Calu3 (cell line): Measurements from ENCODE around the gene PTPRR. TPM values are rescaled to one million over a fixed set of nuclear protein-coding genes. Genes with fewer than 3 reads are reported as not detected.

ENCODE experiments used
- BruUV-seq: library from RNA; stranded (reverse); fragments of 400-500 nt; replicated peaks from 2 replicates; lab custom pipeline; 2021; lab: Mats Ljungman, UMichigan
- CTCF ChIA-PET: fragments of 300-600 bp; sonication (Branson Sonifier 250); formaldehyde crosslinking; loops from one replicate; lab custom pipeline; 2022; ENCODE audit warnings: antibody characterized with exemption; lab: Charles Lee
- DNase-seq: peaks from one replicate; pipeline ENCODE4 v3.0.0; 2022
- H3K27ac Mint-ChIP-seq: one replicate; pipeline ENCODE4 v1.8.0; 2022; ENCODE audit warnings: mixed read lengths; ENCODE audit not compliant: unreplicated experiment
- H3K27me3 Mint-ChIP-seq: one replicate; pipeline ENCODE4 v1.8.0; 2022; ENCODE audit warnings: mixed read lengths; ENCODE audit not compliant: unreplicated experiment
- H3K36me3 Mint-ChIP-seq: one replicate; pipeline ENCODE4 v1.8.0; 2022; ENCODE audit warnings: mild to moderate bottlenecking, moderate library complexity, mixed read lengths; ENCODE audit not compliant: insufficient read depth, unreplicated experiment
- H3K4me1 Mint-ChIP-seq: one replicate; pipeline ENCODE4 v1.8.0; 2022; ENCODE audit warnings: mild to moderate bottlenecking, low read depth, mixed read lengths; ENCODE audit not compliant: unreplicated experiment
- H3K4me3 Mint-ChIP-seq: one replicate; pipeline ENCODE4 v1.8.0; 2022; ENCODE audit warnings: mild to moderate bottlenecking, low read depth, moderate library complexity, mixed read lengths; ENCODE audit not compliant: unreplicated experiment
- H3K9me3 Mint-ChIP-seq: one replicate; pipeline ENCODE4 v1.8.0; 2022; ENCODE audit warnings: low read depth, mixed read lengths; ENCODE audit not compliant: unreplicated experiment
- intact Hi-C: fragments of 100-400 bp; cut with micrococcal nuclease; formaldehyde crosslinking; loops from one replicate; pipeline ENCODE4 v1.10.0; 2022; ENCODE audit not compliant: unreplicated experiment
- total RNA-seq: library from RNA; stranded (reverse); gene quantifications from 2 replicates; pipeline ENCODE4 v1.2.3, GENCODE V29; 2022
- TF ChIP-seq, protein P1 (sequence below): fragments of 200-600 bp; IDR thresholded peaks from one replicate; pipeline ENCODE4 v1.8.0; 2022; ENCODE audit warnings: antibody characterized with exemption; ENCODE audit not compliant: unreplicated experiment

Gene PTPRR
- total RNA-seq, 1 experiment from 2014 or later: 39.1 TPM

DNA sequence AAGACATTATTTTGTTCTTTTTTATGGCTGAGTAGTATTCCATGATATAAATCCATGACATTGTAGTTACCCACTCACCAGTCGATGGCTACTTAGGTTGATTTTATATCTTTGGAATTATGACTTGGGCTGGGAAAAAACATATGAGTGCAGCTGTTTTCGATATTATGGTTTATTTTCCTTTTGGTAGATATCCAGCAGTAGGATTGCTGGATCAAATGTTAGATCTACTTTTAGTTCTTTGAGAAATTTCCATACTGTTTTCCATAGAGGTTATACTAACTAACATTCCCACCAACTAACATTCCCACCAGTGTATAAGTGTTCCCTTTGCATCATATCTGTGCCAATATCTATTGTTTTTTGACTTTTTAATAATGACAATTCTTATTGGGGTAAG lies 29.9 kb upstream of the PTPRR start:
- Mint-ChIP-seq H3K27me3 (no peaks in the 10 kb centered on the region), H3K9me3 (no peaks in the 10 kb centered on the region), H3K4me1 (no peaks in the 10 kb centered on the region), H3K4me3 (no peak overlapping the region), H3K36me3 (no peaks in the 10 kb centered on the region), H3K27ac (no peak overlapping the region)
- CTCF ChIA-PET: no interaction called here
- TF ChIP-seq, protein P1, sequence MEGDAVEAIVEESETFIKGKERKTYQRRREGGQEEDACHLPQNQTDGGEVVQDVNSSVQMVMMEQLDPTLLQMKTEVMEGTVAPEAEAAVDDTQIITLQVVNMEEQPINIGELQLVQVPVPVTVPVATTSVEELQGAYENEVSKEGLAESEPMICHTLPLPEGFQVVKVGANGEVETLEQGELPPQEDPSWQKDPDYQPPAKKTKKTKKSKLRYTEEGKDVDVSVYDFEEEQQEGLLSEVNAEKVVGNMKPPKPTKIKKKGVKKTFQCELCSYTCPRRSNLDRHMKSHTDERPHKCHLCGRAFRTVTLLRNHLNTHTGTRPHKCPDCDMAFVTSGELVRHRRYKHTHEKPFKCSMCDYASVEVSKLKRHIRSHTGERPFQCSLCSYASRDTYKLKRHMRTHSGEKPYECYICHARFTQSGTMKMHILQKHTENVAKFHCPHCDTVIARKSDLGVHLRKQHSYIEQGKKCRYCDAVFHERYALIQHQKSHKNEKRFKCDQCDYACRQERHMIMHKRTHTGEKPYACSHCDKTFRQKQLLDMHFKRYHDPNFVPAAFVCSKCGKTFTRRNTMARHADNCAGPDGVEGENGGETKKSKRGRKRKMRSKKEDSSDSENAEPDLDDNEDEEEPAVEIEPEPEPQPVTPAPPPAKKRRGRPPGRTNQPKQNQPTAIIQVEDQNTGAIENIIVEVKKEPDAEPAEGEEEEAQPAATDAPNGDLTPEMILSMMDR: no peak
- BruUV-seq: no TSS peak
- DNase-seq: no peak
- intact Hi-C loops: no loop called here

DNA sequence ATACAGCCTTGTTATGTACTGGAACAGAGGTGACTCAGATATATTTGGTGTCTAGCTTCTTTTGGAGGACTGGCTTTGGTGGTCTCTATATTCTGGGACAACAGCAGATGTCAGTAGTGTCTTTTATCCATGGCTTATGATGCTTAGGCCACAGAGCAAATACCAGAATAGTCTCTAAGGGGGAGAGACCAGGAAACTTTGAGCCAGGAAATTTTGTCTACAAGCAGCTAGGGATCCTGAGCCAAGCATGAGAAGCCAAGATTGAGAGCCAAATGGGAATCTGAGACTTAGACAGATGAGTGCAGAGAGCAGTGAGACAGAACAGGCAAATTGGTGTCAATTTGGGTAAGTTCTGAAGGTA lies 28.4 kb upstream of the PTPRR start:
- H3K9me3 Mint-ChIP-seq: no peaks in the 10 kb centered on the region
- BruUV-seq: no TSS peak
- H3K27me3 Mint-ChIP-seq: peaks cover 6% of the 10 kb centered on the region
- no peaks in the 10 kb centered on the region for H3K4me1 Mint-ChIP-seq
- no peak overlapping the region for H3K27ac Mint-ChIP-seq
- no peaks in the 10 kb centered on the region for H3K36me3 Mint-ChIP-seq
- TF ChIP-seq, protein P1: no peak
- H3K4me3 Mint-ChIP-seq: no peak overlapping the region
- CTCF ChIA-PET: interaction anchor here (1.2 kb wide), 1 partner anchor 34 kb away, joined by 3 read pairs; no protein-coding TSS in a partner anchor
- intact Hi-C loops: no loop called here
- DNase-seq: no peak

DNA sequence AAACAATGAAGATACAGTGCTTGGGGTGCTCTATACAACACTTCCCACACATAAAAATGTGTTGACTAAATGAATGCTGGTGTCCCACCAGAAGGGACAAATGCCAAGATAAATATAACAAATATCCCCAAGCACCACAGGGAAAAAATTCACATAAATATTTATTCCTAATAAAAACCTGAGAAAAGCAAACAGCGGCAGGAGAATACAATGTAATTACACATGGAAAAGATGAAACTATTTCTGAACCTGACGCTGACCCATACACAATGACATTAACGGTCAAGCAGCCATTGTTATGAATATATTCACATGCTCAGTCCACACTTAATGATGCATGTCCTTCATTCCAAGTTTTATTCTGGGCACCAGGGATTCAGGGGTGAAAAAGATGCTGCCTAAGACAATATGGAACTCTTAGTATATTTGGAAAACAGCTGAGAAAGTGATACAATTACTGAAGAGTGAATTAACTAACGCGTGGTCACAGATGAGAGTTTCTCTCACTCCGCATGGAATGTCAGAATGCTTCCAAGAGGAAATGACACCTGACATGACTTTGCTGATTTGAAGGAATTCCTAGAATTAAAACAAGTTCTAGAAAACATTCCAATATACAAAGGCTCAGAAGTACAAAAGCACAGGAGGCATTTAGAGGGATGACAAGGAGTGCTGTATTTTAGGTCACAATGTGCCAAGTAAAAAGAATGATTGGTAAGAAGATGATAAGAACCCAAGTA lies 27.9 kb upstream of the PTPRR start:
- no peaks in the 10 kb centered on the region for H3K36me3 Mint-ChIP-seq
- no peak overlapping the region for H3K27ac Mint-ChIP-seq
- CTCF ChIA-PET: interaction anchor here (1.2 kb wide), 1 partner anchor 35 kb away, joined by 3 read pairs; no protein-coding TSS in a partner anchor
- TF ChIP-seq, protein P1: no peak
- H3K9me3 Mint-ChIP-seq: no peaks in the 10 kb centered on the region
- DNase-seq: no peak
- H3K4me1 Mint-ChIP-seq: no peaks in the 10 kb centered on the region
- H3K4me3 Mint-ChIP-seq: no peak overlapping the region
- no TSS peak for BruUV-seq
- H3K27me3 Mint-ChIP-seq: peaks cover 11% of the 10 kb centered on the region
- intact Hi-C loops: no loop called here

DNA sequence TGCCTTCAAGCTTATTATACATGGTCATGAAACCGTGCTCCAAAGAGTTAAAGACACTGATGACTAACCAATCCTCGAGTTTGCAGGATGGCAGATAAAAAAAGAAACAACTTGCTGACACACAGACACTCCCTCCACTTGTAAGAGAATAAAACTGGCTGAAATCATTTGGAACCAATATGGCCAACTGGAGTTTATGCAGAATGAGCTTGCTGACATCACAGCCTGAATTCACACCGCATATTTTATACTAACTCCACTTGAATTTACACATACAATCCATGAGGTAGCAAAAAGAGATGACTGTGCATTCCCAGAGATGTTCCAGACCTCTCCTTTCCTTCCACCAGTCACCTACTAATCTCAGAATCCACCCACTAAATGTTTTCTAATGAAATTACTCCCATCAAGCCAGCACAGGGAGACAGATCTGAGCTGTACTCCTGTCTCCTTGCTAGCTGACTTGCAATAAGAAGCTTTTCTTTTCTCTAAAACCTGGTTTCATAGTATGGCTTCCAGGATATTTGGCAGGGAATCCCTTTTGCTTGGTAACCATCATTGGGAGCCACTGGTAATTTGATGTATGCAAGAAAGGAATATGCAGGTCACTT lies 15.8 kb upstream of the PTPRR start:
- H3K27ac Mint-ChIP-seq: no peak overlapping the region
- BruUV-seq: no TSS peak
- peaks cover 35% of the 10 kb centered on the region for H3K27me3 Mint-ChIP-seq
- DNase-seq: no peak
- CTCF ChIA-PET: no interaction called here
- no peak overlapping the region for H3K4me3 Mint-ChIP-seq
- intact Hi-C loops: no loop called here
- H3K36me3 Mint-ChIP-seq: no peaks in the 10 kb centered on the region
- no peaks in the 10 kb centered on the region for H3K9me3 Mint-ChIP-seq
- H3K4me1 Mint-ChIP-seq: no peaks in the 10 kb centered on the region
- TF ChIP-seq, protein P1: no peak
